PC-9 (cell line): Measurements from ENCODE around the gene SMPD3.

Source experiments
- CTCF ChIP-seq: fragments of 200-600 bp; sonication (generic); conservative IDR thresholded peaks from 2 replicates; pipeline ENCODE4 v1.6.1; 2017; ENCODE audit warnings: mixed run types, antibody characterized with exemption, mild to moderate bottlenecking, moderate library complexity
- EZH2 ChIP-seq: fragments of 200-600 bp; sonication (generic); IDR thresholded peaks from 2 replicates; pipeline ENCODE4 v1.8.0; 2017; ENCODE audit warnings: antibody characterized with exemption, low read depth

- TF ChIP-seq CTCF: no peak
- TF ChIP-seq EZH2: no peak
Observed at GRCh38 chr16:68468842-68469241, 20.5 kb upstream of the SMPD3 start.
